ENCODE results near the gene AGER. TPM values are rescaled to one million over a fixed set of nuclear protein-coding genes. Genes with fewer than 3 reads are reported as not detected.

The AGER gene
- total and polyA plus RNA-seq, 2 of the 4 experiments (the other 2 are of a cell fraction): 0.18 to 4.2 TPM

- TF ChIP-seq RAD21 (IDR thresholded peaks at IDR 0.05; ENCODE audit: low read length): no peak
Observed at GRCh38 chr6:32148289-32149091, 35.6 kb downstream of the AGER start (continued).

DNA sequence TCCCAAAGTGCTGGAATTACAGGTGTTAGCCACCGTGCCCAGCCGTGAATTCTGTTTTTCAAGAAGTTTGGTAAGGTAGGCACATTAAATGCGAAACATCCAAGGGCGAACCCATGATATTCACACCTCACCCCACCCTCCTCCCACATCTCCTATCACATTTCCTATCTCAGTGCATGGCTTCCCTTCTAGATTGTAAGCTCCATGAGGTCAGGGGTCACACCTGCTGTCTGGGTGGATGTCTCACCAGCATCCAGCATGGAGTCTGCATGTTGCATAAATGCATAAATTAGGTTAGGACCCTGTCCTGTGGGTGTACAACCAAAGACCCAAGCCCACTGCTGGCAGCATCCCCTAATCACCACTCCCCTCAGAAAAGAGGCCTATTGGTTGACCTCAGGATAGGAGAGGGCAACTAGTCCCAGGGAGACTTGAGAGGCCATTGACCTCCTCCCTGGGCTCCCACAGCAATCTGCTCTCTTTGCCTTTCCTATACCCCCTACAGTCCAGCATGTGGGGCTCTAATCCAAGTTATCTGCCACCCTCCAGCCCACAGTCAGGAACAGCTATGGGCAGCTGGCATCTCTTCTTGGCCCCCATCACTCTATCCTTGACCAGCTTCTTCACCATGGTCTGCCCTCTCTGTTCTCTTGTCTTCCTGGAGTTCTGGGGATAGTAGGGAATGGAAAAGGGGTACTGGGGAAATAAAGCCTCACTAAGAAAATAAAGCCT is 36.5 kb downstream of the AGER start:
- Histone ChIP-seq H3K4me3 (ENCODE audit: insufficient read depth, low read depth, low read length) (no peak overlapping the region), H3K9me1 (ENCODE audit: insufficient read depth, low read length) (0 out of 2 replicates have a peak, but pooled peaks cover 4% of the 10 kb centered on the region), H3K79me1 (ENCODE audit: low read depth in 1 of 2, low read length in 2 of 2) (peaks cover 0 to 3% of the 10 kb centered on the region in 2 experiments; a peak in 1 of 4 replicates), H3K36me3 (ENCODE audit: control insufficient read depth, insufficient read depth, low read length) (peaks cover 2% of the 10 kb centered on the region; the same call in 1 of the 2 replicates), H2AK9ac (replicated peaks; ENCODE audit: low read depth, low read length, poor library complexity) (no peak overlapping the region), H3K9ac (ENCODE audit: low read depth, low read length) (no peak overlapping the region), H4K5ac (ENCODE audit: low read depth, low read length) (no peak overlapping the region), H3K23ac (ENCODE audit: low read depth, low read length) (no peak overlapping the region), H3K56ac (ENCODE audit: extremely low read depth, insufficient read depth, low read length) (no peak overlapping the region), H2BK120ac (ENCODE audit: low read depth, low read length) (no peak overlapping the region), H3K9me3 (ENCODE audit: control insufficient read depth, insufficient read depth, low read length) (peaks cover 2% of the 10 kb centered on the region; the same call in 1 of the 2 replicates), H4K20me1 (ENCODE audit: insufficient read depth, low read length) (no peaks in the 10 kb centered on the region), H2AFZ (replicated peaks; ENCODE audit: low read length, poor library complexity) (no peak overlapping the region), H2AK5ac (ENCODE audit: low read depth, low read length) (no peak overlapping the region), H3K27me3 (ENCODE audit: control insufficient read depth, insufficient read depth, low read length) (peaks cover 27% of the 10 kb centered on the region), H2BK15ac (ENCODE audit: low read depth, low read length) (no peak overlapping the region), H2BK20ac (ENCODE audit: low read depth, low read length) (no peak overlapping the region), H3K4me1 (ENCODE audit: control insufficient read depth, insufficient read depth, low read length) (peaks cover 11% of the 10 kb centered on the region), H4K8ac (ENCODE audit: low read depth in 2 of 2, low read length in 2 of 2) (no peak overlapping the region), H3K4me2 (ENCODE audit: low read depth, low read length) (no peak overlapping the region), H2BK5ac (ENCODE audit: low read depth, low read length, poor library complexity, severe bottlenecking) (no peak overlapping the region), H3K18ac (ENCODE audit: low read depth, low read length) (no peak overlapping the region), H3K4ac (ENCODE audit: low read depth, low read length) (no peak overlapping the region), H3K14ac (replicated peaks; ENCODE audit: low read depth, low read length) (no peak overlapping the region), H4K91ac (ENCODE audit: insufficient read depth, low read depth, low read length) (no peak overlapping the region), H3K27ac (ENCODE audit: insufficient read depth, low read length) (no peak overlapping the region)
- DNase-seq (no peak), ATAC-seq (ENCODE audit: low read depth) (no peak)
- in situ Hi-C loops (cut with MboI; ENCODE audit: low sequenced_read_pairs): no loop called here
- WGBS, 2 experiments (ENCODE audit: extremely low coverage in 2 of 2, insufficient read length in 1 of 2): no CpG with 5 or more reads among the region's 4 CpGs
- TF ChIP-seq RFX5 (IDR thresholded peaks at IDR 0.05; ENCODE audit: low read depth, low read length) (no peak), POLR2A (IDR thresholded peaks at IDR 0.05; ENCODE audit: low read depth, low read length) (no peak), CHD1 (IDR thresholded peaks at IDR 0.05; ENCODE audit: low read depth, low read length) (no peak), USF2 (IDR thresholded peaks at IDR 0.05; ENCODE audit: low read depth, low read length) (no peak), MXI1 (IDR thresholded peaks at IDR 0.05; ENCODE audit: borderline replicate concordance, low read depth, low read length) (no peak), CEBPB (IDR thresholded peaks at IDR 0.05; ENCODE audit: low read depth, low read length) (no peak)
- TF ChIP-seq, protein P1, sequence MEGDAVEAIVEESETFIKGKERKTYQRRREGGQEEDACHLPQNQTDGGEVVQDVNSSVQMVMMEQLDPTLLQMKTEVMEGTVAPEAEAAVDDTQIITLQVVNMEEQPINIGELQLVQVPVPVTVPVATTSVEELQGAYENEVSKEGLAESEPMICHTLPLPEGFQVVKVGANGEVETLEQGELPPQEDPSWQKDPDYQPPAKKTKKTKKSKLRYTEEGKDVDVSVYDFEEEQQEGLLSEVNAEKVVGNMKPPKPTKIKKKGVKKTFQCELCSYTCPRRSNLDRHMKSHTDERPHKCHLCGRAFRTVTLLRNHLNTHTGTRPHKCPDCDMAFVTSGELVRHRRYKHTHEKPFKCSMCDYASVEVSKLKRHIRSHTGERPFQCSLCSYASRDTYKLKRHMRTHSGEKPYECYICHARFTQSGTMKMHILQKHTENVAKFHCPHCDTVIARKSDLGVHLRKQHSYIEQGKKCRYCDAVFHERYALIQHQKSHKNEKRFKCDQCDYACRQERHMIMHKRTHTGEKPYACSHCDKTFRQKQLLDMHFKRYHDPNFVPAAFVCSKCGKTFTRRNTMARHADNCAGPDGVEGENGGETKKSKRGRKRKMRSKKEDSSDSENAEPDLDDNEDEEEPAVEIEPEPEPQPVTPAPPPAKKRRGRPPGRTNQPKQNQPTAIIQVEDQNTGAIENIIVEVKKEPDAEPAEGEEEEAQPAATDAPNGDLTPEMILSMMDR (conservative IDR thresholded peaks at IDR 0.05; ENCODE audit: low read depth, low read length): no peak
- TF ChIP-seq, protein P2, sequence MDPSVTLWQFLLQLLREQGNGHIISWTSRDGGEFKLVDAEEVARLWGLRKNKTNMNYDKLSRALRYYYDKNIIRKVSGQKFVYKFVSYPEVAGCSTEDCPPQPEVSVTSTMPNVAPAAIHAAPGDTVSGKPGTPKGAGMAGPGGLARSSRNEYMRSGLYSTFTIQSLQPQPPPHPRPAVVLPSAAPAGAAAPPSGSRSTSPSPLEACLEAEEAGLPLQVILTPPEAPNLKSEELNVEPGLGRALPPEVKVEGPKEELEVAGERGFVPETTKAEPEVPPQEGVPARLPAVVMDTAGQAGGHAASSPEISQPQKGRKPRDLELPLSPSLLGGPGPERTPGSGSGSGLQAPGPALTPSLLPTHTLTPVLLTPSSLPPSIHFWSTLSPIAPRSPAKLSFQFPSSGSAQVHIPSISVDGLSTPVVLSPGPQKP (IDR thresholded peaks at IDR 0.05; ENCODE audit: borderline replicate concordance, low read depth, low read length): no peak
- POLR2A ChIA-PET (ENCODE audit: unreplicated experiment): interaction anchor here (0.6 kb wide), 1 partner anchor 19 kb away, joined by 8 read pairs; the partner anchor contains the start of gene ATF6B
- intact Hi-C loops (cut with micrococcal nuclease): no loop called here
- dilution Hi-C loops (cut with HindIII; ENCODE audit: low sequenced_read_pairs, unreplicated experiment): no loop called here
- CTCF ChIA-PET: interaction anchor here (0.9 to 1.3 kb wide), 2 partner anchors 11 to 12 kb away, joined by 4 to 5 read pairs; no protein-coding TSS in a partner anchor
- no TSS peak for BruUV-seq (replicated peaks)

All from IMR-90 (cell line).